Measurements from ENCODE around the gene BHLHE23. TPM values are rescaled to one million over a fixed set of nuclear protein-coding genes. Genes with fewer than 3 reads are reported as not detected.

BHLHE23 gene
- total RNA-seq, 1 donor from 2014 or later = not detected

DNA sequence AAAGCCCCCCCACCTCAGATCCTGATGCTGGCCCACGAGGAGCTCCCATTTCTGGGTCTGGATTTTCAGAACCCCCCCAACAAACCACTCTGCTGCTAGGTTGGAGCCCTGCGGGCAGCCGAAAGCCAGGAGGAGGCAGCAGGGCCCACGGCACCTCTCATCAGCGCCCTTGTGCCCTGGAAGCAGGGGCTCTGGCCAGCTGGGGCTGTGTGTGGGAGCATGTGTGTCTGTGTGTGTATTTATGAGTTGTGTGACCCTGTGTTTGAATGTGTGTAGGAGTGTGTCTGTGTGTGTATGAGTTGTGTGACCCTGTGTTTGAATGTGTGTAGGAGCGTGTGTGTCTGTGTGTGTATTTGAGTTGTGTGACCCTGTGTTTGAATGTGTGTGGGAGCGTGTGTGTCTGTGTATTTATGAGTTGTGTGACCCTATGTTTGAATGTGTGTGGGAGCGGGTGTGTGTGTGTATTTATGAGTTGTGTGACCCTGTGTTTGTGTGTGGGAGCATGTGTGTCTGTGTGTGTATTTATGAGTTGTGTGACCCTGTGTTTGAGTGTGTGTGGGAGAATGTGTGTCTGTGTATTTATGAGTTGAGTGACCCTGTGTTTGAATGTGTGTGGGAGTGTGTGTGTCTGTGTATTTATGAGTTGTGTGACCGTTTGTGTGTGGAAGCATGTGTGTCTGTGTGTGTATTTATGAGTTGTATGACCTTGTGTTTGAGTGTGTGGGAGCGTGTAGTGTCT, 35.4 kb downstream of the BHLHE23 start:
- intact Hi-C loops (cut with DNase I) = no loop called here
- H3K9me3 ChIP-seq = no peaks in the 10 kb centered on the region

GRCh38 chr20:62970307-62971210, 36.2 kb downstream of the BHLHE23 start:
- H3K27me3 ChIP-seq = peaks cover 16% of the 10 kb centered on the region
- DNase-seq (ENCODE audit: extremely low spot score in 2 of 2) = no peak
- intact Hi-C loops (cut with DNase I) = no loop called here
- no peak overlapping the region for H3K4me3 ChIP-seq
- no peak for TF ChIP-seq POLR2AphosphoS5 (IDR thresholded peaks at IDR 0.05; ENCODE audit: insufficient read depth in 1 of 2, low read depth in 1 of 2)
- TF ChIP-seq CTCF (IDR thresholded peaks at IDR 0.05) = no peak
- TF ChIP-seq POLR2A (IDR thresholded peaks at IDR 0.05) = no peak
- no peaks in the 10 kb centered on the region for H3K36me3 ChIP-seq
- no peak overlapping the region for H3K27ac ChIP-seq
- H3K9me3 ChIP-seq = no peaks in the 10 kb centered on the region
- peaks cover 12% of the 10 kb centered on the region for H3K4me1 ChIP-seq

More for the DNA sequence above, 35.4 kb downstream of the BHLHE23 start:
- Histone ChIP-seq H3K4me1 (peaks cover 12% of the 10 kb centered on the region), H3K4me3 (no peak overlapping the region), H3K36me3 (no peaks in the 10 kb centered on the region), H3K27me3 (peaks cover 16% of the 10 kb centered on the region), H3K27ac (no peak overlapping the region)
- TF ChIP-seq CTCF (IDR thresholded peaks at IDR 0.05) (no peak), POLR2AphosphoS5 (IDR thresholded peaks at IDR 0.05; ENCODE audit: insufficient read depth in 1 of 2, low read depth in 1 of 2) (no peak), POLR2A (IDR thresholded peaks at IDR 0.05) (no peak)
- DNase-seq (ENCODE audit: extremely low spot score in 2 of 2) = no peak

DNA sequence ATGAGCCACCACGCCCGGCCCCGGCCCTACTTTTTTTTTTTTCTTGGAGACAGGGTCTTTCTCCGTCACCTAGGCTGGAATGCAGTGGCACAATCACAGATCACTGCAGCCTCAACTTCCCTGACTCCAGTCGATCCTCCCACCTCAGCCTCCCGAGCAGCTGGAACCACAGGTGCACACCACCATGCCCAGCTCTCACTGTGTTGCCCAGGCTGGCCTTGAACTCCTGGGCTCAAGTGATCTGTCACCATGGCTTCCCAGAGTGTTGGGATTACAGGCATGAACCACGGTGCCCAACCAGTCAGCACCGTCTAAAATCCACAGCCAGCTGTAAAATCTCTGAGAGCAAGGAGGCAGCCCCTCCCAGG, 36.8 kb downstream of the BHLHE23 start:
- no peak for DNase-seq (ENCODE audit: extremely low spot score in 2 of 2)
- intact Hi-C loops (cut with DNase I) = no loop called here

DNA sequence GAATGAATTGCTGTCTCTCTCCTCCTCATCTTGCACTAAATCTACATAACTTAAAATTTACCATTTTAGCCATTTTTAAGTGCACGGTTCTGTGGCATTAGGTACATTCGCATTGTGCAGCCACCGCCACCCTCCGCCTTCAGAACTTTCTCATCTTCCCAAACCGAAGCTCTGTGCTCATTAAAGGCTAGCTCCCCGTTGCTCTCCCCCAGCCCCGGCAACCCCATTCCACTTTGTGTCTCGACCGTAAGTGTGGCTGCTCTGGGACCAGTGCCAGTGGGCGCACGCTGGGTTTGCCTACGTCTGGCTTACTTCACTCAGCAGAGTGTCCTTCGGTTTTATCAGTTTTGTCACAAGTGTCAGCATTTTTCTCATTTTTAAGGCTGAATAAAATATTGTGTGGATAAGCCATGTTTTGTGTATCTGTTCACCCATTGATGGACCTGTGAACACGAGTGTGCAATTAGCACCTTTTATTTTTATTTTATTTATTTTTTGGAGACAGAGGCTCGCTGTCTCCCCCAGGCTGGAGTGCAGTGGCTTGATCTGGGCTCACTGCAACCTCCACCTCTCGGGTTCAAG, 37.5 kb downstream of the BHLHE23 start:
- H3K36me3 ChIP-seq = no peaks in the 10 kb centered on the region
- no peaks in the 10 kb centered on the region for H3K9me3 ChIP-seq
- DNase-seq (ENCODE audit: extremely low spot score in 2 of 2) = no peak
- H3K4me3 ChIP-seq = no peak overlapping the region
- no peak overlapping the region for H3K27ac ChIP-seq
- peaks cover 12% of the 10 kb centered on the region for H3K4me1 ChIP-seq
- peaks cover 11% of the 10 kb centered on the region for H3K27me3 ChIP-seq
- intact Hi-C loops (cut with DNase I) = no loop called here
- TF ChIP-seq POLR2AphosphoS5 (IDR thresholded peaks at IDR 0.05; ENCODE audit: insufficient read depth in 1 of 2, low read depth in 1 of 2) (no peak), CTCF (IDR thresholded peaks at IDR 0.05) (no peak), POLR2A (IDR thresholded peaks at IDR 0.05) (no peak)

More for the DNA sequence above, 36.8 kb downstream of the BHLHE23 start:
- peaks cover 12% of the 10 kb centered on the region for H3K4me1 ChIP-seq
- H3K27ac ChIP-seq = no peak overlapping the region
- no peaks in the 10 kb centered on the region for H3K9me3 ChIP-seq
- no peaks in the 10 kb centered on the region for H3K36me3 ChIP-seq
- TF ChIP-seq POLR2A (IDR thresholded peaks at IDR 0.05) (no peak), POLR2AphosphoS5 (IDR thresholded peaks at IDR 0.05; ENCODE audit: insufficient read depth in 1 of 2, low read depth in 1 of 2) (no peak), CTCF (IDR thresholded peaks at IDR 0.05) (no peak)
- H3K4me3 ChIP-seq = no peak overlapping the region
- H3K27me3 ChIP-seq = peaks cover 16% of the 10 kb centered on the region

All from vagina (tissue), 2 donors.